HepG2 (cell line): ENCODE measurements around the gene MAPK4.

Experiments used
- CBX1 ChIP-seq: IDR thresholded peaks from one replicate; pipeline ENCODE4 v1.6.1; 2016; ENCODE audit warnings: antibody characterized with exemption, low read depth
- CTCF ChIP-seq: sonication (generic); formaldehyde crosslinking; IDR thresholded peaks from 2 replicates; pipeline ENCODE4 v1.5.0; 2020; ENCODE audit warnings: mild to moderate bottlenecking, missing genetic modification reagents, moderate library complexity
- HDAC6 ChIP-seq: fragments of 200-600 bp; sonication (generic); IDR thresholded peaks from 2 replicates; pipeline ENCODE4 v1.7.0; 2017; ENCODE audit warnings: mild to moderate bottlenecking, antibody characterized with exemption, low read length, low read depth
- HMGXB4 ChIP-seq, 2 experiments: sonication (generic) in 1 of 2; formaldehyde crosslinking in 1 of 2; IDR thresholded peaks; 2 replicates each; pipeline versions ENCODE4 v1.4.0 to v1.6.1; 2018 to 2020; ENCODE audit warnings: missing genetic modification reagents in 2 of 2, borderline replicate concordance in 1 of 2, low read depth in 1 of 2, mild to moderate bottlenecking in 1 of 2, missing biosample characterization in 1 of 2
- MED1 ChIP-seq: sonication (generic); formaldehyde crosslinking; IDR thresholded peaks from 2 replicates; pipeline ENCODE4 v1.4.0; 2020; ENCODE audit warnings: missing genetic modification reagents
- MXI1 ChIP-seq: IDR thresholded peaks from 3 replicates; pipeline ENCODE4 v1.6.1; 2012; ENCODE audit warnings: low read depth, low read length, inconsistent platforms, borderline replicate concordance
- REST ChIP-seq, 2 experiments: IDR thresholded peaks; 2 replicates each; pipeline ENCODE4 v1.6.1; 2011 to 2012; ENCODE audit warnings: low read length in 2 of 2, borderline replicate concordance in 1 of 2, low read depth in 1 of 2, mild to moderate bottlenecking in 1 of 2, moderate library complexity in 1 of 2
- ZFP36 ChIP-seq: fragments of 150-350 bp; IDR thresholded peaks from 2 replicates; pipeline ENCODE4 v1.6.1; 2018; ENCODE audit warnings: borderline replicate concordance, low read length, low read depth; ENCODE audit not compliant: partially characterized antibody
- ZFX ChIP-seq: sonication (generic); formaldehyde crosslinking; IDR thresholded peaks from 2 replicates; pipeline ENCODE4 v1.4.0; 2020; ENCODE audit warnings: mild to moderate bottlenecking, low read depth, missing genetic modification reagents, moderate library complexity
- ZNF24 ChIP-seq: fragments of 450-650 bp; IDR thresholded peaks from 2 replicates; pipeline ENCODE4 v1.6.1; 2017; ENCODE audit warnings: antibody characterized with exemption, mild to moderate bottlenecking

- TF ChIP-seq CTCF, result 0 out of 2 replicates have a peak, but pooled peaks have one; percentile 5
- TF ChIP-seq MXI1, result no peak
- no peak for TF ChIP-seq HDAC6
- TF ChIP-seq ZFP36, result no peak
- no peak for TF ChIP-seq REST (IDR thresholded peaks at IDR 0.05; ENCODE audit: borderline replicate concordance in 1 of 2, low read depth in 1 of 2, low read length in 2 of 2)
- TF ChIP-seq ZNF24, result no peak
- no peak for TF ChIP-seq HMGXB4 (CRISPR knock-in tag; IDR thresholded peaks at IDR 0.05; ENCODE audit: borderline replicate concordance in 1 of 2, low read depth in 1 of 2)
- no peak for TF ChIP-seq ZFX
- TF ChIP-seq MED1 (CRISPR knock-in tag), result no peak
- TF ChIP-seq CBX1, result no peak
Measured at GRCh38 chr18:50586710-50587109, 26.8 kb downstream of the MAPK4 start.
